ENCODE measurements around the gene NMT2. TPM values are rescaled to one million over a fixed set of nuclear protein-coding genes. Genes with fewer than 3 reads are reported as not detected.

Gene NMT2
- total RNA-seq, 1 experiment from 2014 or later: 11.8 TPM

GRCh38 chr10:15183689-15184481 lies 15.4 kb upstream of the NMT2 start:
- no peak overlapping the region for H4K5ac ChIP-seq (ENCODE audit: insufficient read length, low read depth, low read length)
- H4K20me1 ChIP-seq (ENCODE audit: control insufficient read depth, insufficient read depth, insufficient read length): no peaks in the 10 kb centered on the region
- H4K8ac ChIP-seq (replicated peaks; ENCODE audit: insufficient read length, low read depth, low read length): no peak overlapping the region
- H3K4me2 ChIP-seq (ENCODE audit: insufficient read depth, insufficient read length, low read length): no peak overlapping the region
- H3K9ac ChIP-seq (ENCODE audit: extremely low read depth, insufficient read length, low read length): no peak overlapping the region
- no peaks in the 10 kb centered on the region for H3K36me3 Mint-ChIP-seq (ENCODE audit: insufficient read depth in 1 of 3, low read depth in 3 of 3)
- H3K18ac ChIP-seq (ENCODE audit: insufficient read length, low read depth, low read length): no peak overlapping the region
- no peak overlapping the region for H3K4ac ChIP-seq (ENCODE audit: low read depth, low read length)
- no peak overlapping the region for H3K27ac Mint-ChIP-seq
- H3K27ac ChIP-seq (ENCODE audit: insufficient read length, low read depth, low read length): no peak overlapping the region
- H3K27me3 ChIP-seq (ENCODE audit: insufficient read depth, low read length): 0 out of 2 replicates have a peak, but pooled peaks cover 2% of the 10 kb centered on the region
- DNase-seq: no peak
- H3K9me3 Mint-ChIP-seq: no peaks in the 10 kb centered on the region; a peak in 1 of 5 replicates
- H3T11ph ChIP-seq (ENCODE audit: low read length): no peak overlapping the region
- no peak overlapping the region for H3K4me3 Mint-ChIP-seq
- peaks cover 11% of the 10 kb centered on the region for H3K27me3 Mint-ChIP-seq (ENCODE audit: low read depth)
- H3K23ac ChIP-seq (ENCODE audit: insufficient read length, low read depth, low read length): no peak overlapping the region
- H2BK12ac ChIP-seq (ENCODE audit: insufficient read length, low read depth, low read length): no peak overlapping the region
- H3K9me3 ChIP-seq (ENCODE audit: control insufficient read depth, low read depth, low read length): no peaks in the 10 kb centered on the region
- no peaks in the 10 kb centered on the region for H3K4me1 ChIP-seq (ENCODE audit: insufficient read depth, low read length)
- H3K79me1 ChIP-seq (ENCODE audit: insufficient read depth, low read depth, low read length, poor library complexity, severe bottlenecking): no peaks in the 10 kb centered on the region
- no CpG with 5 or more reads among the region's 11 CpGs for WGBS (ENCODE audit: extremely low coverage, insufficient read length, low lambda C conversion rate)
- no peak overlapping the region for H2BK15ac ChIP-seq (ENCODE audit: low read depth, low read length)
- no peak overlapping the region for H2AFZ ChIP-seq (ENCODE audit: low read length)
- H2BK5ac ChIP-seq (ENCODE audit: insufficient read length, low read length): no peak overlapping the region
- H3K79me2 ChIP-seq (ENCODE audit: insufficient read depth, low read length): no peaks in the 10 kb centered on the region
- H3K56ac ChIP-seq (ENCODE audit: insufficient read length, low read depth, low read length): no peak overlapping the region
- TF ChIP-seq CTCF (conservative IDR thresholded peaks at IDR 0.05): no peak
- H4K91ac ChIP-seq (ENCODE audit: insufficient read length, low read depth, low read length): no peak overlapping the region
- H3K4me1 Mint-ChIP-seq: no peaks in the 10 kb centered on the region
- H2BK20ac ChIP-seq (ENCODE audit: low read depth, low read length, poor library complexity, severe bottlenecking): no peak overlapping the region
- no peak overlapping the region for H2BK120ac ChIP-seq (ENCODE audit: low read depth, low read length, poor library complexity, severe bottlenecking)
- no peaks in the 10 kb centered on the region for H3K23me2 ChIP-seq (ENCODE audit: insufficient read length, low read depth, low read length, poor library complexity, severe bottlenecking)
- no peak overlapping the region for H3K14ac ChIP-seq (ENCODE audit: insufficient read depth, low read length)
- H2AK5ac ChIP-seq (ENCODE audit: insufficient read length, low read length): no peak overlapping the region
